GM04503 (cell line): ENCODE data around the gene ADCY5.

Experiments used
- DNase-seq: peaks from one replicate; pipeline ENCODE4 v3.0.0-alpha.2; 2012; ENCODE audit warnings: low read depth

ADCY5 gene

DNA sequence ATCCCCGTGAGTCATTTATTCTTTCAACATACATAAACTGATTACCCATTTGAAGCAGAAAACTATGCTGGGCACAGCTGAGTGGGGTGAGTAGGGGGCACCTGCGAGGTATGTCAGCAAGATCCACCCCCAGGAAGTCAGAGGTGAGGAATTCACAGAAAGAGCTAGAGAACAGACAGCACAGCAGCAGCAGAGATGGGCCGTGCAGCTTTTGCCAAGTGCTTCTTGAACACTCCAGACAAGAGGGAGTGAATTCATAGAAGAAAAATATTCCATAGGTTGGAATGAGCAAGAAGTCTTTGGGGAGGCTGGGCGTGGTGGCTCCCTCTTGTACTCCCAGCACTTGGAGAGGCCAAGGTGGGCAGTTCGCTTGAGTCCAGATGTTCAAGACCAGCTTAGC is 9.4 kb upstream of the ADCY5 start:
- DNase-seq, result no peak

DNA sequence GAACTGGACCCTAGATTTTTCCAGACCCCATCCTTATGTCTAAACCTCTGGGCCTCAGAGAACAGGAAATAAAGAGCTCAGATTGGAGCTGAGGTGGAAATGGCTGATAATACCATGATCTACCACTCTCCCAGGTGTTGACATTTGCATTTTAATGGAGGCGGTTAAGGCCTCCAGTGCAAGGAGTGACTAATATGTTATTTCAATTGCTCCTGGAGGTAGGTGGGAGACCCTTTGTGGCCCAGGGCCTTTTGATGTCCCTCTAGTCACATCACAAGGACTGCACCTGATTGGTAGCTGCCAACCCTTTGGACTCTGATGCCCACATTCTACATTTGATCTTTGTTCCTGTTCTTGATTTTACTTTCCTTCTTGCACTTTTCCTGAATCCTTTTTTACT is 9.0 kb upstream of the ADCY5 start:
- no peak for DNase-seq

DNA sequence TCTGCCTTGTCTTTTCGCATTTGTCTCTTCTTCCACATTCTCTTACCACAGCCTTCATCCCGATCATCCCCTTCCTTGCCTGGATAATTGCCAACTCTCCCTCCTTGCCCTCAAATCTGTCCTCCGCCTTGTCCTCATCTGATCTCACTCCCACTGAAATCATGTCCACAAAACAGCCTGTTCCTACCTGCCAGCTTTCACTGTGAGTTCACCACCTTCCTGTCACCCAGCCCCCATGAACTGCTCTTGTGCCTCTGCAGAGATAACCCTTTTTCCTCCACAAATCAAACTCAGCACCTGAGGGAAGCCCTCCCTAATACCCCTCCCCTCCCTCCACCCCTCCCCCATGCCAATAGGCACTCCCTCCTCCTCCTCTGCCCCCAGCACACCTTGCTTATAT is 4.8 kb upstream of the ADCY5 start:
- no peak for DNase-seq

DNA sequence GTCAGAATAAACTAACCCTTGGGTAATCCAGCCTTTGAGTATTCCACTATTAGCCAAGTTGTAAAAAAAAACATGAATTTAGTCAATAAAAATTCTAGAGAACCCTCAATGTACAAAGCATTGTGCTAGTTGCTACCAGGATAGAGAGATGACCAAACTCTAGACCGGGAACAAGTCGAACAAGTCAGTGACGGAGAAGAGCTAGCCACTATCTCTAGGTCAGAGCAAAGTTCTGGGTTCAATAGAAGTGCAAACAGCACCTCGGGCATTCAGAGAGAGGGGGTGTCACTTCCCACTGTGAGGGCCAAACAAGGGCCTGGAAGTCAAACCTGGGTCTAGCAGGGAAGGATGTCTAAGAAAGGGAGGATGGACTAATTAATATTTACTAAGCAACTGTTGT is 2.3 kb upstream of the ADCY5 start:
- no peak for DNase-seq

DNA sequence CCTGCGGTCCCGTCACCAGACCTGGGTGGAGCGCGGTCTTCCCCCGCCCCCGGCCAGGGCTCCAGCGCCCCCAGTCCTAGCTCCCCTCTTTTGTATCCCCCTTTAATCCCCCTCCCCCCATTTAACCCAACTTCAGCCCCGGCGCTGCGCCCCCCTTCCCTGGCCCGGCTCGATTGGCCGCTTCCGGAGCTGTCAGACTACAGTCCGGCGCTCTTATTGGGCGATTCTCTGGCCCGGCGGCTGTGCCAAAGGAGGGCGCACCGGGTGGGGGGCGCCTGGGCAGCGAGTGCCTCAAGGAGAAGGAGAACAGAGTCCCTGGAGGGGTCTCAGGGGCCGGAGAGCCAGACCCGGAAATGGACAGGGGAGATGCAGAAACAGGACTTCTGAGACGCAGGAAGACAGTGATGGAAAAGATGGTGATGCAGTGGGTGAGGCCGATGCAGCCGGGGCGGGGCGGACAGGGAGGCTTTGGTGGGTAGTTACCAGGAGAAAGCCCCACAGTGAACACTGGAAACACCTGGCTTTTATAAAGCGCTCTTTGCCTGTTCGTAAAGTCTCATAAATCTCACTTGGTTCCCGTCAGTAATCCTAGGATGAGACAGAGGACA is 1.2 kb upstream of the ADCY5 start:
- DNase-seq, result no peak

DNA sequence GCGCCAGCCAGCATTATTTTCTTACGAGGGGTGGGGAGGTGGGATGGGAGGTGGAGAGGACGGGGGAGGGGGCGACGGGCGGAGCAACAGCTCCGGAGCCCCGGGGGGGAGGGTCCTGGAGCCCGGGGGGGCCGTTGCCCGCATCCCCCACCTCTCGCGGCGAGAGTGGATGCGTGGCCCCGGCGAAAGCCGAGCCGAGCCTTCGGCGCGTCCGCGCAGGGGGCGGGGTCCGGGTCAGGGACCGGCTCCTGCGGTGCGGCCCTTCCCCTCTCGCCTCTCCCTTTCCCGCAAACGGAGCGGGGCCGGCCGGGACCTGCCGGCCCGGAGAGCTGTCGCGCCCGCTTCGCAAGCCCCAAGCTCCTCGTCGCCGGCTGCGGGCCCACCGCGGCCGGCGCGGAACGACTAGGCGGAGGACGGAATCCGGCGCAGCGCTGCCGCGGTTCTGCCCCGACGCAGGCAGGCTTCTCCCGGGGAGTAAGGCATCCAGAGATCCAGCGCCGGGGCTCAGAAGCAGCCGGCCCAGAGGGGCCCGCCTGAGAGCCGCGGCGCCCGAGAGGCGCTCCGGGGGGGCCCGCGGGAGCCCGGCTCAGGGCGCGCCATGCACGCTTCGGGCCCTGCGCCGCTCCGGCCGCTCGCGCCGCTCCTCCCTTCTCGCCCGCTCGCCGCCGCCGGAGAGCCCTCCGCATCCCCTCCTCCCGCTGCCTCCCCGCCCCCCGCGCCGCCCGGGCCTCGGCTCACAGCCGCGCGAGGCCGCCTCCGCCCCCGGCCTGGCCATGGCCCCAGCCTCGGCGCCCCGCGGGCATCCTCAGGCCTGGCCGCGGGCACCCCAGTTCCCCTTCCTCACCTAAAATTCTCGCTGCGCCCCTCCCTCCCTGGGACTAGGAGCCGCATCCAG is 459 bp upstream of the ADCY5 start:
- no peak for DNase-seq

DNA sequence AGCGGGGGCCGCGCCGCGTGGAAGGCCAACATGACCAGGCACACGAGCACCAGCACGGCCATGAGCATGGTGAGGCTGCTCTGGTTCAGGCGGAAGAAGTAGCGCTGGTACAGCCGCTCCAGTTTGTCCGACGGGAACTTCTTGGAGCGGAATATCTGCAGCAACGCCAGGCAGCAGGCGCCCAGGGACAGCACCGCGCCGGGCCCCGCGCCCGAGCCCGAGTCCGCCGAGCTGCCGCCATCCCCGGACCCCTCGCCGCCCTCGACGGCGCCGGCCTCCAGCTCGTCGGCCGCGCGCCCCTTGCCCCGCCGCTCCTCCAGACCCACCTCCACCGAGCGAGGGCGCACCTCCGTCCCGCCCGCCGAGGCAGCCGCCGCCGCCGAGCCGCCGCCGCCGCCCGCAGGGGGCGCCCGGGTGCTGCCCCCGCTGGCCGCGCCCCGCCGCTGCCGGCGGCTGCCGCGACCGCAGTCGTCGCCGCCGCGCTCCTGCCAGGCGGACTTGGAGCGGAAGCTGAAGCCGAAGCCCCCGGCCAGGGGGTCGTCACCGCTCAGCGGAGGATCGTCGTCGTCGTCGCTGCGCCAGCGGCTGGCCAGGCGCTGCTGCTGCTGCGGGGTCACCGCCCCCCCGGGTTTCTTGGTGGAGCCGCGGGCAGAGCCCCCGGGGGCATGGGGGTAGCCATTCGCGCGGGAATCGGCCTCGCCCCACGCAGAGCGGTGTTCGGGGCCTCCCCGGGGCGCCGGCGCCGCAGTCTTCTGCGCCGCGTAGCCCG is 957 bp downstream of the ADCY5 start:
- DNase-seq, result no peak

DNA sequence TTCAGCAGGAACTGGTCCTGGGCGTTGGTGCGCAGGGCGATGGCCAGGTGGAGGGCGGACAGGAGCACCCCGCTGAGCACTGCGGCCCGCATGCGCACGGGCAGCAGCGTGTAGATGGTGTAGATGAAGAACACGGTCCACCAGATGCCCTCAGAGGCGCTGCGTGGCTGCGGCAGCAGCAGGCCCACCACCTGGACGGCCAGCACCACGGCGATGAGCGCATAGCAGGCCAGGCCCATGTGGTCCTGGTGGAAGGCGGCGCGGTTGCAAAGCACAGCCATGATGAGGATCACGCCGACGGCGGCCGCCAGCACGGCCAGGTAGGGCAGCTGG is 1.5 kb downstream of the ADCY5 start:
- DNase-seq, result no peak

DNA sequence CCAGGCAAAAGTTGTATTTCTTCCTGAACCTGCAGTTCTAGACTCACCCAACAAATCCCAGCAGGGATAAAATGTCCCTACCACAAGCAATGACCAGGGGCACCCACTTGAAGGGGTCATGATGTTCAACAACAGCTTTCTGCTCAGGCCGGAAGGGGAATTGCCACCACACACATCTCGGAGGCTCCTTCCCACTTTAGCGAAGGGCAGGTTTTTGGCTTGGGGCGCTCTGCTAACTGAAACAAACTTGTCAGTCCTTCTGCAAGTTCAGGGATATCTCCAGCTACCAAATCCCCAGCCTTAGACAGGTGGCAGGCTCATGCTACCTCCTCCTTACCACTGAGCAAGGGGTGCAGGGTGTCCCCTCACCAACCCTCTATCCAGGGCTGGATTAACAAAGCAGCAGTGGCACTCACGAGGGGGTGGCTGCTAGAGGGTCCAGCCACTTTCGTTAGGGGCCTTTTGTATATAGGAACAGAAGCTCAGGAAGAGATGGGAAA is 2.2 kb downstream of the ADCY5 start:
- no peak for DNase-seq

DNA sequence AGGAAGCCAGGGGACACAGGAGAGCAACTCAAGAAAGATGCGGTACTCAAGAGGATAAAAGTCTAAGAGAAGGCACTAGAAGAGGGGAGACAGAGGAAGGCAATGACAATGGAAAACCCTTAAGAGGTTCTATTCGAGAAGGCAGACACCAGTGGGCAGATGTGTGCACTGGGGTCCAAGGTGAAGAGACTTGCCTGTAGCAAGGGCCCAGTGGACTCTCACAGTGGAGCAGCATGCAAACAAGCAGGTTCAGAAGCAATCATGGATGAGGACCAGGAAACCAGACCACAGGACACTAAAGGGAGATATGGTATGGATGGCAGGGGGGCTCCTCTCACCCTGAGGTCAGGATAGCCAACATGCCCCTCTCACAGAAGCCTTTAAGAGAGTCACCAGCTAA is 2.7 kb downstream of the ADCY5 start:
- DNase-seq, result no peak

DNA sequence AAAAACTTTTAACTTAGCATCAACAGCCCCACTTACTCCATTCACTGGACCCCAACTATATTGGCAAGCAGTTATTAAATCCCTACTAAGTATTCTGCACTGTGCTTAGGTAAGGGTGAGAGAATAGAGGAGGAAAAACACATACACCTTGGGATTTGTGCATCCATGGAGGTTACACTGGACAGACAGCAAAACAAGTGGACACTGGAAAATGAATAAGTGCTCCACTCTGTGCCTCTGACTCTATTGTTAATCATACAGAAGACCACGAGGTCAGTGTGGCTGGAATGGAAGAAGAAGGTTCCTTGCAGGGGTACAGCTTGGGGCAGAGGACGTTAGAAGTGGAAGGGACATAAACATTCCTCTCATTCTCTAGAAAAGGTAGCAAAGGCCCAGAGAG is 3.2 kb downstream of the ADCY5 start:
- DNase-seq, result no peak

DNA sequence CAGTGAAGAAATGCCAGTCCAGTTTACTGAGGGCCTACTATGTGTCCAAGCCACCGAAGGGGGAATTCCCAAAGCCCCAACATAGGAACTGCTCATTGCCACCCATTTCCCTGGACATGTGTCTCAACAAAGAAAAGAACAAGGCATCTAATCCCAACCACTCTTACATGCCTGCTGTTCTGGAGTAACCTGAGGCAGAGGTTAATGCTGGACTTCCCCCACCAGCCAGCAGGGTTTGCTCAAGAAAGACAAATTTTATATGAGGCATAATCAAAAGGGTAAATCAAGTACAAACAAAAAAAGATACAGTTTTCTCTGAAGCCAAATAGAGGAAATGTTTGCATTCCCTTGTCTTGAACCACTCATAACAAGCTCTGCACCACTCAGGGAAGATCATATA is 4.1 kb downstream of the ADCY5 start:
- no peak for DNase-seq

DNA sequence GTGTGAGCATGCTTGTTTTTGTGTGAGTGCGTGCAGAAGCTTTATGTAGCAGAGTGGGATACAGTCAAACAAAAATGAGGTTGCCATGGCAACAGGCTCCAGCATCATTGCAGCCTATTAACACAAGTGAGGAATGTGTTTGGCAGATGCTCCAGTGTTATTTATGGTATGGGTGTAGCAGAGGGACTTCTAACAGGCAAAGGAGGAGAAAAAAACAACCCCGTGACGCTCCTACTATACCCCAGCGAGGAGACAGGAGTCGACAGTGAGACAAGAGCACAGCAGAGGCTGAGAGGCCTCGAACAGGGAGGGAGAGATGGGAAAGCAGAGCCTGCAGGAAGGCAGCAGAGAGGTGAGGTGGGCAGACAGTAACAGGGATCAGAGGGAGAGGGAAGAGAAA is 4.9 kb downstream of the ADCY5 start:
- DNase-seq, result no peak

DNA sequence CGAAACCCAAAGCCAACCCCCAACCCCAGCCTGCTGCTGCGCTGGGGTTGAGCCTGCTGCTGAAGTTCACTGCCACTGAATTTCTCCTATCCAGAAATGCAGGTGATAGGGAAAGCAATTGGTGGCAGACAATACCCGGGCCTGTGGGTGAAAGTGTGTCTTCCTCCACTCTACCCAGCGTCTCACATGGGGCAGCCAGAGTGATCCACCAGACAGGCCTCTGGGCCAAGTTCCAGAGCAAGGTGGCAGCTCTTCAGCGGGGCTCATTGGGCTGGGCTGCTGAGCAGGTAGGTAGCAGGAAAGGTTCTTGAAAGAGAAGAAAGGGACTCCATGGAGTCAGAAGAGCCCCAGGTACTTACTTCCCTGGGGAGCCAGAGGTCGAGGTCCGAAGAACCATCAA is 6.0 kb downstream of the ADCY5 start:
- DNase-seq, result no peak

DNA sequence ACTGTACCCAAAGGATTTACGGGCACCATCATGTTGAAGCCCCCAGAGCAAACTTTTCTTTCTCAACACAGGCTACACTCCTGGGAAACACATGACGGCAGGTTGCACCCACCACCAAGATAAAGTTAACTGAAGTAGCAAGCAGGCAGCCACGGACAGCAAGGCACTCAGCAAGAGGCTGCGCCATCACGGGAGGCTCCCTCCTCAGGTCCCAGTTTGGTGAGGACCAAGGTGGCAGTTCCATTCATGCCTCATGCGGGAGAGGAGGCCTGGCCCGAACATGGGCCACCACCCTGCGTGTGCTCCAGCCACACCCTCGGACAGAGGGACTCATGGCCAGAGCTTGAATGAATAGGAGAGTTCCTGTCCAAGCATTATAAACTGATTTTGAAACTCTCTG is 6.8 kb downstream of the ADCY5 start:
- no peak for DNase-seq

DNA sequence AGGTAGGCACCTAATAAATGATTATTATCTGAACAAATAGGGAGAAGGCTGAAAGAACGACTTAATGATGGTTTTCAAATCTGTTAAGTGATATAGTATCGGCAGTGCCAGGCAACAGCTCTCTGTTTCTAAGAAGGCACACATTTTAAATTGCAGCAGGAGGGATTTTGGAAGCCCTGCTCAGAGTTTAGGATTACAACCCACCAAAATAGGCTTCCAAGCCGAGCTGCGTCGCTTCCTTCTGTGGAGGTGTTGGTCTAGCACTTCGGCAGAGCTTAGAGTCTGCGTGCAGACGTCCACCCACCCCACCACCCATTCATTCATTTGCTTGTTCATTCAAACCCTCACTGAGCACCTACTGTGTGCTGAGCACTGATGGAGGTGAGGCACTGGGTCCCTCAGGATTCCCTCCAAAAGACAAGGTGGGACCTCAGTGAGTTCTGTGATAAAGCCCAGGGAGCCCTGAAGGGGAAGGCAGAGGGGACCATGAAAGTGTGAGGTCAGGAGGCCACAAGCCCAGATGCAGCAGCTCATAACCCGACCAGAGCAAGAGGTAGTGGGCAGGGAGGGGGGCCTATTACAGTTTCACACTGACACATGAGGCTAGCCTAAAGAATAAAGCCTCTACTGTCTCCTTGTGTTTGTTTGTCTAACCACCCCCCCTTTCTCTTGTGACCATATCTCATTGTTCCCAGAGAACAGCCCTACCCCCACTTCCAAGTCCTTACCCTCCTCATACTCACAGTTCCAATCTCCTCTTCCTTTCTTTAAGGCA is 8.9 kb downstream of the ADCY5 start:
- no peak for DNase-seq

DNA sequence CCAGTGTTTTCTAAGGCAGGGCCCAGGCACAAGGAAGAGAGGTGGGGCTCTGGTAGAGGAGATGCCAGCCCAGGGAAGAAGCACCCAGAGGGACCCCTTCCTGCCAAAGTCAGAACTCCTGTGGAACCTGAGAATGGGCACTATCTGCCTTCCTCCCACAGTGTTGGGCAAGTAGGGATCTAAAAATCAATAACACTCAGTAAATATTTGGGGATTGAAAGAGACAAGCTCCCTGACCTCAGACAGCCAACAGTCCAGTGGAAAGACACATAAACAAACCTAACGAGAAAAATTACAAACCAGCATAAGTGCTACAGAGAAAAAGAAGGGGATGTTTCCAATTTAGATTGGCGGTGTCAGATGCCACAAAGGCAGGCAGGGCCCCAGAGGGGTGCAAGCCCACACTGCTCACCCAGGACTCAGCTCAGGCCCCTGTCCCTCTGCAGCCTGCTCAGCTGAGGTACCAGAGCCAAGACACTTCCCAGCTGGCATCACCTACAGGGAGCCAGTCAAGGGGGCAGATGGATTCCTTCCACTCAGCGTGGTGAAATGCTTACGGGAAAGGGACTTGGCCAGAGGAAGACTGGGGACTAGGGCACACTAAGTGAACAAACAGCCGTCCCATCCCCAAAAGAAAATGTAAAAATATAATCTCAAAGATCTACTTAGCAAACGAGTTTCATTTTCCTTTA is 15.9 kb downstream of the ADCY5 start:
- no peak for DNase-seq

DNA sequence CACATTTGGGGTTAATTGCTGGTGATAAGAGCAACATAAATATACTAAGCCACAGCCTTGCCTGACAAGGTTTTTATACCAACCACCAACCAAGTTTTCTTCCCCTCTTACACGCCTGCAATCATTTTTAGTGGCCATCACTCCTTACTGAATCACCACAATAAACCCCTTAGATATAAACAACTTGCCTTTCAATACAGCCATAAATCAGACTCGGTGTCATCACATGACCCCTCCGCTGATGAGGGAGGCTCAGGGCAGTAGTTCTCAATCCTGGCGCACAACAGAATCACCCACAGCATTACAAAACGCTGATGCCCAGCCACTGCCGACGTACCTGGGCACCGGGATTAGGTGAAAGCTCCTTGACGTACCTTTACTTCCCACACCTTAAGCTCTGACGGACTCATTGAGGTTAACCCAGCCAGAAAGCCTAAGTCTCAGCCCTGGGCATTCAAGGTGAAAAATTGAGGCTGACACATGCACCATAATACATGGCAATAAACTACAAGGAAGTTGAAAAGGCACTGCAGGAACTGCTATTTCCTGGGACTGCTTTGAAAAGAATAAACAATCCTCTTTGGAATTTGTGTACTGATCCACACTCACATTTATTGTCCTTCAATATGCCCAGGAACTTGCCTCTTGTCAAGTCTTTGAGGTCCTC is 17.1 kb downstream of the ADCY5 start:
- no peak for DNase-seq

DNA sequence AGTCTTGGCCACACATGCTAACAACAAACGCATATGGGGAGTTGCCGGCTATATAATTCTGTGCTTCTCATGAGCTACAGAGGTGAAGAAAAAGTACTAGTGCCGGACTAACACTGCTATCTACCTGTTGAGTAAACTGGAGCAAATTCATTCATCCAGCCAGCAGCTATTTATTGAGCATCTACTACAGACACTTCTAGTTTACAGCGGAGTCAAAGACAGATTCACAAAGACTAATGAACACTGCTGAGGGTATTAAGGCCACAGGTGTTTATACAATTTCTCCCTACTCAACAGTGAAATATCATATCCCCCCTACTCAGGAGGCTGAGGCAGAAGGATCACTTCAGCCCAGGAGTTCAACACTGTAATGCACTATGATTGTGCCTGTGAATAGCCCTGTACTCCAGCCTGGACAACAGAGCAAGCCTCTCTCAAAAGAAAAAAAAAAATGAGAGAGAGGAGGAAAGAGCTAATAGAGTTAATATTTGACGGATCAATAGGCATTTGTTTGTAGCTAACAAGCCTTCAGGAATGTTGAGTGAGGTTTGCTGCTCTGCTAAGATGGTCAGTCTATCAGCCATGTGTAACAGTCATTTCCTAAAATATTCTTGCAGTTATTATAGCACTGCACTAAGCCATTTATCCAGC is 17.8 kb downstream of the ADCY5 start:
- no peak for DNase-seq

DNA sequence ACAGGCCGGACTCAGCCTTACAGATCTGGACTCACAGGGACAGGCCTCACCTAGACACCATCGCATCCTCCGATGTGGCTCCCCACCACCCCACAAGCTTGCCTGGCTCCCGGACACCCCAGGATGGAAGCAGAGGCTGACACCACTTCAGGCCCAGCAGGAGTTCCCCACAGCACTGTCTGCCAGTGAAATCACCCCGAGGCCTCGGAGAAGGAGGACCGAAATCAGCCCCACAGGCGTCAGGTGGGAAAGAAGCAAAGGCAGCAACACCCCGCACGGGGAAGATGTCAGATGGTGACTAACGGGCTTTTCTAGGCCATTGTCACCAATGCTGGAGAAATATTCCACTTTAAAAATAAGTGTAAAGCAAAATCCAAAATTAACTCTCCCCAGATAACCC is 18.6 kb downstream of the ADCY5 start:
- no peak for DNase-seq
